ENCODE data around the gene NME3.

DNA sequence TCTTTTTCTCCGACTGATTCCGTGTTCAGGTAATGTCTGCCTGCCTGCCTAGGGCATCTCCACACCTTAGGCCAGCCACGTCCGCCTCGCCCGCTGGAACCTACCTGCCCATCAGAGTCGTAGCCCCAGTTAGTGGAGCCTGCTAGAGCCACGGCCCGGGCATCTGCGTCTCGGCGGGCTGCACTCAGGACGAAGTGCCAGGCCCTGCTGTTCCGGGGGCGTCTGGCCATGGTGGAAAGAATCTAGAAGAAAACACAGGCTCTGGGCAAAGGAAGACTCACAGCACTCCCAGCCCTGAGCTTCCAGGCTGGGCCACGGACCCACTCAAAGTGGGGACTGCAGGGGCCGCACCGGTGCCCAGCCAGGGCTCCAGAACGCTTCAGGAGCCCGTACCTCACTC, 9.9 kb upstream of the NME3 start:
- TF ChIP-seq, protein P1, sequence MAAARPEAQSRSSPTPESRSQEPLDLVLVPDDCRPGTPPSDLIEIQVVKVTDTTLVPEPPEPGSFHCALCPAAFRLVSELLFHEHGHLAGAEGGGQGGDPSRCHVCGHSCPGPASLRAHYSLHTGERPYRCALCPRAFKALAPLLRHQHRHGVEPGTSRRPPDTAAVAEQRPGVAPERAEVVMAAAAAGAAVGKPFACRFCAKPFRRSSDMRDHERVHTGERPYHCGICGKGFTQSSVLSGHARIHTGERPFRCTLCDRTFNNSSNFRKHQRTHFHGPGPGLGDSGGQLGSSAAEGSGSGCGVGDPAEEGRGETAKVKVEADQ (CRISPR knock-in tag; IDR thresholded peaks at IDR 0.05; ENCODE audit: borderline replicate concordance), result no peak
- TF ChIP-seq GATA4 (IDR thresholded peaks at IDR 0.05; ENCODE audit: borderline replicate concordance, low read depth), result no peak
- no peak for TF ChIP-seq NCOR1 (IDR thresholded peaks at IDR 0.05; ENCODE audit: borderline replicate concordance, low read length)
- TF ChIP-seq ZSCAN30 (CRISPR knock-in tag; IDR thresholded peaks at IDR 0.05), result no peak
- TF ChIP-seq POLR2AphosphoS2 (IDR thresholded peaks at IDR 0.05; ENCODE audit: low read depth, low read length), result no peak
- no peak for TF ChIP-seq ZNF329 (CRISPR knock-in tag; IDR thresholded peaks at IDR 0.05; ENCODE audit: low read depth)

Data from HepG2 (cell line).